Measurements from ENCODE around the gene RWDD1.

DNA sequence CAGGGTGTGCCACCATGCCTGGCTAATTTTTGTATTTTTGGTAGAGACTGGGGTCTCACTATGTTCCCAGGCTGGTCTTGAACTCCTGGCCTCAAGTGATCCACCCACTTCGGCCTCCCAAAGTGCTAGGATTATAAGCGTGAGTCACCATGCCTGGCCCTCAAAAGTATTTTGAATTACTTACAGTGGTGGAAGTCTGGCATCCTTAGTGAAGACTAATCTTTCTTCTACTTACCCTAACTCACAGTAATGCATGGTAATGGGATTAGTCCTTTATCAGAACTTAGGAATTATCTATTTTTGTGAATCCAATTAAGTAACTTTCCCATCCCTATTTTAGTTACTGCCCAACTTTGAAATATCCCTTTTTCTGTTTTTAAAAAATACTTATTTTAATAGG, 3.9 kb downstream of the RWDD1 start:
- TF ChIP-seq, protein P1, sequence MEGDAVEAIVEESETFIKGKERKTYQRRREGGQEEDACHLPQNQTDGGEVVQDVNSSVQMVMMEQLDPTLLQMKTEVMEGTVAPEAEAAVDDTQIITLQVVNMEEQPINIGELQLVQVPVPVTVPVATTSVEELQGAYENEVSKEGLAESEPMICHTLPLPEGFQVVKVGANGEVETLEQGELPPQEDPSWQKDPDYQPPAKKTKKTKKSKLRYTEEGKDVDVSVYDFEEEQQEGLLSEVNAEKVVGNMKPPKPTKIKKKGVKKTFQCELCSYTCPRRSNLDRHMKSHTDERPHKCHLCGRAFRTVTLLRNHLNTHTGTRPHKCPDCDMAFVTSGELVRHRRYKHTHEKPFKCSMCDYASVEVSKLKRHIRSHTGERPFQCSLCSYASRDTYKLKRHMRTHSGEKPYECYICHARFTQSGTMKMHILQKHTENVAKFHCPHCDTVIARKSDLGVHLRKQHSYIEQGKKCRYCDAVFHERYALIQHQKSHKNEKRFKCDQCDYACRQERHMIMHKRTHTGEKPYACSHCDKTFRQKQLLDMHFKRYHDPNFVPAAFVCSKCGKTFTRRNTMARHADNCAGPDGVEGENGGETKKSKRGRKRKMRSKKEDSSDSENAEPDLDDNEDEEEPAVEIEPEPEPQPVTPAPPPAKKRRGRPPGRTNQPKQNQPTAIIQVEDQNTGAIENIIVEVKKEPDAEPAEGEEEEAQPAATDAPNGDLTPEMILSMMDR (IDR thresholded peaks at IDR 0.05; ENCODE audit: poor library complexity), result no peak
- TF ChIP-seq EZH2 (IDR thresholded peaks at IDR 0.05; ENCODE audit: borderline replicate concordance) (no peak), EZH2phosphoT487 (IDR thresholded peaks at IDR 0.05; ENCODE audit: low read depth, severe bottlenecking, unreplicated experiment) (no peak)
